WTC11 (cell line): Measurements from ENCODE around the gene HDGF.

Experiments
- ATF6 ChIP-seq: sonication (generic); formaldehyde crosslinking; IDR thresholded peaks from 2 replicates; pipeline ENCODE4 v1.8.1; 2023; ENCODE audit warnings: mild to moderate bottlenecking, missing genetic modification reagents
- CTCF ChIP-seq: fragments of 200-600 bp; IDR thresholded peaks from 2 replicates; pipeline ENCODE4 v1.8.0; 2022; ENCODE audit warnings: antibody characterized with exemption
- GTF2I ChIP-seq: fragments of 250-450 bp; sonication (Bioruptor Pico); conservative IDR thresholded peaks from 2 replicates; pipeline ENCODE4 v1.4.0; 2021; ENCODE audit warnings: mild to moderate bottlenecking
- HMGXB4 ChIP-seq: sonication (generic); formaldehyde crosslinking; IDR thresholded peaks from 2 replicates; pipeline ENCODE4 v1.8.1; 2023; ENCODE audit warnings: mild to moderate bottlenecking, moderate library complexity, missing genetic modification reagents
- PRDM15 ChIP-seq: sonication (generic); formaldehyde crosslinking; IDR thresholded peaks from 2 replicates; pipeline ENCODE4 v1.8.0; 2022; ENCODE audit warnings: missing genetic modification reagents
- ZBTB21 ChIP-seq: sonication (generic); formaldehyde crosslinking; IDR thresholded peaks from 2 replicates; pipeline ENCODE4 v1.8.1; 2023; ENCODE audit warnings: mild to moderate bottlenecking, missing genetic modification reagents, borderline replicate concordance

- TF ChIP-seq ATF6 (CRISPR knock-in tag) (no peak), CTCF (no peak), GTF2I (CRISPR knock-in tag) (no peak), PRDM15 (CRISPR knock-in tag) (no peak), ZBTB21 (CRISPR knock-in tag) (no peak), HMGXB4 (CRISPR knock-in tag) (no peak)
These were observed 1.5 kb upstream of the HDGF start for GRCh38 chr1:156752843-156753482.
